Muscle of leg (tissue), 16 donors: ENCODE measurements around the gene OR10S1. TPM values are rescaled to one million over a fixed set of nuclear protein-coding genes. Genes with fewer than 3 reads are reported as not detected.
A peak's percentile ranks its signal among the peaks of the same experiment; 100 is the strongest.
"Not testable (repeated sequence)": the region's sequence is repeated elsewhere in the genome, so short reads cannot be mapped to it uniquely, and the experiment has no call there.

Source experiments
- DNase-seq: peaks from one replicate; pipeline ENCODE4 v3.0.0; 2013
- H3K27ac ChIP-seq: one replicate; pipeline ENCODE4 v1.5.1; 2013; ENCODE audit warnings: mild to moderate bottlenecking, low read length, control low read depth
- H3K27me3 ChIP-seq: one replicate; pipeline ENCODE4 v1.6.1; 2013; ENCODE audit warnings: low read length; ENCODE audit not compliant: control insufficient read depth, insufficient read depth
- H3K36me3 ChIP-seq: one replicate; pipeline ENCODE4 v1.6.1; 2013; ENCODE audit warnings: low read length; ENCODE audit not compliant: control insufficient read depth, insufficient read depth
- H3K4me1 ChIP-seq: one replicate; pipeline ENCODE4 v1.6.1; 2013; ENCODE audit warnings: low read length; ENCODE audit not compliant: control insufficient read depth, insufficient read depth
- H3K4me3 ChIP-seq: one replicate; pipeline ENCODE4 v1.5.1; 2013; ENCODE audit warnings: low read length, control low read depth
- H3K9me3 ChIP-seq: replicated peaks from 2 replicates; pipeline ENCODE4 v1.6.1; 2013; ENCODE audit warnings: low read depth, low read length; ENCODE audit not compliant: control insufficient read depth
- WGBS: methylation state at CpG from one replicate; pipeline ENCODE4 v1.1.5; 2013; ENCODE audit warnings: missing lambda C conversion rate; ENCODE audit not compliant: insufficient coverage; 5-methylcytosine and 5-hydroxymethylcytosine counted together
- long read RNA-seq, 11 donors: transcript quantifications; one replicate each; lab custom pipeline, GENCODE V29; 2026
- polyA plus RNA-seq, 8 donors: library from polyadenylated mRNA; unstranded; fragments of 120-200 nt; gene quantifications; one replicate each; pipeline versions ENCODE4 v1.2.1 to v1.2.3, GENCODE V29; 2013; ENCODE audit warnings: inconsistent platforms in 1 of 8, low replicate concordance in 1 of 8; ENCODE audit not compliant: insufficient read length in 8 of 8, insufficient read depth in 1 of 8
- total RNA-seq: library from RNA; stranded (reverse); fragments of 120-200 nt; gene quantifications from one replicate; pipeline ENCODE4 v1.2.4, GENCODE V29; 2013

OR10S1 gene
- total RNA-seq, result not detected
- not detected for polyA plus RNA-seq
- long read RNA-seq, donor 1, result 0 reads
- long read RNA-seq, donor 2, result 0 reads
- long read RNA-seq, donor 3, result 0 reads
- long read RNA-seq, donor 4, result 0 reads
- long read RNA-seq, donor 5, result 0 reads
- long read RNA-seq, donor 6, result 0 reads
- long read RNA-seq, donor 7, result 0 reads
- long read RNA-seq, donor 8, result 0 reads
- long read RNA-seq, donor 9, result 0 reads
- long read RNA-seq, donor 10, result 0 reads
- long read RNA-seq, donor 11, result 0 reads

- H3K27ac ChIP-seq, result no peak within 1 kb of the TSS
- DNase-seq, result no peak
- no peaks in the 10 kb centered on the region for H3K27me3 ChIP-seq
- no peaks in the 10 kb centered on the region for H3K9me3 ChIP-seq
- H3K4me1 ChIP-seq, result no peaks in the 10 kb centered on the region
- H3K4me3 ChIP-seq, result no peak within 1 kb of the TSS
- no peaks in the 10 kb centered on the region for H3K36me3 ChIP-seq
These were observed at the start of gene OR10S1 for GRCh38 chr11:123977731-123978347. Gene OR10S1, minus strand, starts transcription at chr11:123977781. Its CDS starts 117 bp downstream, at chr11:123977664.

GRCh38 chr11:124026498-124026897 lies 48.9 kb upstream of the OR10S1 start, which contains the start of gene OR10G8:
Gene OR10G8, plus strand, starts transcription at chr11:124026798. Its CDS starts 2,825 bp downstream, at chr11:124029623.
- no peak for DNase-seq
- Histone ChIP-seq H3K4me3 (no peak within 1 kb of the TSS), H3K4me1 (no peaks in the 10 kb centered on the region), H3K9me3 (no peaks in the 10 kb centered on the region), H3K36me3 (no peaks in the 10 kb centered on the region), H3K27ac (no peak within 1 kb of the TSS), H3K27me3 (no peaks in the 10 kb centered on the region)
- WGBS, result no CpG with 5 or more reads among the region's 2 CpGs

GRCh38 chr11:124015837-124016236 lies 38.3 kb upstream of the OR10S1 start:
- not testable (repeated sequence) for H3K36me3 ChIP-seq

GRCh38 chr11:124012697-124013096 lies 35.1 kb upstream of the OR10S1 start, which contains the start of gene OR10G4:
Gene OR10G4, plus strand, starts transcription at chr11:124012997. Its CDS starts 2,578 bp downstream, at chr11:124015575.
- Histone ChIP-seq H3K27ac (no peak within 1 kb of the TSS), H3K9me3 (no peaks in the 10 kb centered on the region), H3K27me3 (no peaks in the 10 kb centered on the region), H3K36me3 (no peaks in the 10 kb centered on the region), H3K4me1 (no peaks in the 10 kb centered on the region), H3K4me3 (no peak within 1 kb of the TSS)
- DNase-seq, result no peak
- no CpG with 5 or more reads among the region's 2 CpGs for WGBS

More at GRCh38 chr11:124015837-124016236, 38.3 kb upstream of the OR10S1 start:
- not testable (repeated sequence) for H3K4me1 ChIP-seq, H3K27ac ChIP-seq, H3K9me3 ChIP-seq, DNase-seq, H3K27me3 ChIP-seq, H3K4me3 ChIP-seq
- 93% methylated on average over 3 of the region's 9 CpGs for WGBS

GRCh38 chr11:123995119-123995518 lies 17.5 kb upstream of the OR10S1 start, which contains the start of gene OR10G6:
Gene OR10G6, minus strand, starts transcription at chr11:123995161. Its CDS starts 0 bp downstream, at chr11:123995161.
- Histone ChIP-seq H3K27ac (no peak within 1 kb of the TSS), H3K36me3 (no peaks in the 10 kb centered on the region), H3K9me3 (no peaks in the 10 kb centered on the region), H3K4me3 (no peak within 1 kb of the TSS), H3K27me3 (no peaks in the 10 kb centered on the region), H3K4me1 (no peaks in the 10 kb centered on the region)
- WGBS, result no CpG with 5 or more reads among the region's 1 CpG
- DNase-seq, result no peak

- H3K27ac ChIP-seq, result no peak overlapping the region
- WGBS, result 77% methylated on average over 3 of the region's 5 CpGs
- H3K27me3 ChIP-seq, result no peaks in the 10 kb centered on the region
- no peaks in the 10 kb centered on the region for H3K36me3 ChIP-seq
- H3K4me3 ChIP-seq, result no peak overlapping the region
- no peaks in the 10 kb centered on the region for H3K9me3 ChIP-seq
- H3K4me1 ChIP-seq, result no peaks in the 10 kb centered on the region
- no peak for DNase-seq
These were observed 1.7 kb upstream of the OR10S1 start for GRCh38 chr11:123979311-123979710.

GRCh38 chr11:123976770-123977560 lies 616 bp downstream of the OR10S1 start:
- 91% methylated on average over 15 of the region's 18 CpGs for WGBS
- H3K4me1 ChIP-seq, result no peaks in the 10 kb centered on the region
- H3K4me3 ChIP-seq, result no peak overlapping the region
- no peak for DNase-seq
- no peak overlapping the region for H3K27ac ChIP-seq
- H3K9me3 ChIP-seq, result no peaks in the 10 kb centered on the region
- no peaks in the 10 kb centered on the region for H3K27me3 ChIP-seq
- H3K36me3 ChIP-seq, result no peaks in the 10 kb centered on the region

GRCh38 chr11:123973816-123974215 lies 3.8 kb downstream of the OR10S1 start:
- Histone ChIP-seq H3K4me1 (no peaks in the 10 kb centered on the region), H3K4me3 (no peak overlapping the region), H3K27me3 (no peaks in the 10 kb centered on the region), H3K9me3 (no peaks in the 10 kb centered on the region), H3K27ac (no peak overlapping the region), H3K36me3 (no peaks in the 10 kb centered on the region)
- WGBS, result no CpG with 5 or more reads among the region's 1 CpG
- DNase-seq, result peak; percentile 4

- Histone ChIP-seq H3K36me3 (no peaks in the 10 kb centered on the region), H3K4me1 (no peaks in the 10 kb centered on the region), H3K27ac (no peak overlapping the region), H3K9me3 (peaks cover 3% of the 10 kb centered on the region), H3K4me3 (no peak overlapping the region), H3K27me3 (no peaks in the 10 kb centered on the region)
- DNase-seq, result no peak
These were observed 20.8 kb downstream of the OR10S1 start for GRCh38 chr11:123956752-123957151.

- Histone ChIP-seq H3K4me3 (no peak overlapping the region), H3K4me1 (no peaks in the 10 kb centered on the region), H3K27ac (no peak overlapping the region), H3K27me3 (no peaks in the 10 kb centered on the region), H3K9me3 (no peaks in the 10 kb centered on the region), H3K36me3 (no peaks in the 10 kb centered on the region)
- DNase-seq, result no peak
- no CpG with 5 or more reads among the region's 1 CpG for WGBS
These were observed 32.4 kb downstream of the OR10S1 start for GRCh38 chr11:123945132-123945531.
